ENCODE measurements around the gene ARFRP1. TPM values are rescaled to one million over a fixed set of nuclear protein-coding genes. Genes with fewer than 3 reads are reported as not detected.

ARFRP1 gene
- total RNA-seq, 1 donor = 21.7 TPM

DNA sequence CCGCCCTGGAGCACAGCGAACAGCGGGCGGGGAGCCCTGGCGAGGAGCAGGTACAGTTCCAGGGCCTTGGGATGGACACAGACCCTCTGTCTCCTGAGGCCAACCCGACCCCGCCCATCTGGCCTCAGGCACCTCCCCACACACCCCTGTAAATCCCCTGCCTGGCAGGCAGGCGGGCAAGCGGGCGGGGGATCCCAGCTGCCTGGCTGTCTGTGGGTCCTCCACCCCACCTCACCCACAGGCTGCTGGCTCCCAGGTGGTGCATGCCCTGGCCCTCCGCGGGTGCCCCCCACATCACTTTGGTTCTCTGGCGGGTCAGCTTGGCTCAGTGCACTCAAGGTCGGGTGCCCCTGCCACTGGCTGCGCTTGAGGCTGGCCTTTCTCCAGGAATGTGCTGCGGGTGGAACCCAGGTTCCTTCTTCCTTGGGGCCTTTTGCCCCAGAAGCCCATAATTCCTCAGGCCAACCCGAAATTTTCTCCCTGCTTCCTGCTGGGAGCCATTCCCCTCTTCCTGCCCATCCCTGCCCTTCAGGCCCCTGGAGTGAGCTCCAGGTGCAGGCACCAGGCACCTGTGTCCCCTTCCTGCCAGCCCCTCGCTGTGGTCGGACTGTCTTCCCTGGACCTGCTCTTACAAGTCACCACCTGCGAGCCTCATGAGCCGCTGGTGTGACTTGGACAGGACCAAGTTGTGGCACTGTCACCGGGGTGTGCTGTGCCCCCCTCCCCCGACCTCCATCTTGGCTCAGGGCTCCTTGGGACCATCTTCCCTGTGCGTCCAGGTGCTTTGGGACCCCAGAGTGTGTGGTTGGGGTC is 16.7 kb downstream of the ARFRP1 start:
- peak; percentile 82 for DNase-seq (ENCODE audit: insufficient read length, low spot score, missing footprints)
- H3K36me3 ChIP-seq (ENCODE audit: insufficient read depth, low read length) = peaks cover 3% of the 10 kb centered on the region
- H3K4me2 ChIP-seq (ENCODE audit: insufficient read depth, low read length) = no peak overlapping the region
- no peak overlapping the region for H2AFZ ChIP-seq (ENCODE audit: low read length)
- no peak overlapping the region for H3K4me3 ChIP-seq (ENCODE audit: insufficient read depth, low read length)
- H4K20me1 ChIP-seq (ENCODE audit: insufficient read depth, low read length) = no peaks in the 10 kb centered on the region
- no peaks in the 10 kb centered on the region for H3K9me3 ChIP-seq (ENCODE audit: low read depth, low read length)
- H3K27me3 ChIP-seq (ENCODE audit: insufficient read depth, low read length) = no peaks in the 10 kb centered on the region
- no peak for TF ChIP-seq CTCF (IDR thresholded peaks at IDR 0.05; ENCODE audit: extremely low read depth, low read depth, low read length)
- H3K79me2 ChIP-seq (ENCODE audit: insufficient read depth, low read length) = no peaks in the 10 kb centered on the region
- H3K4me1 ChIP-seq (ENCODE audit: insufficient read depth, low read length) = peaks cover 4% of the 10 kb centered on the region
- no peak overlapping the region for H3K27ac ChIP-seq (ENCODE audit: low read depth, low read length)

- Histone ChIP-seq H3K4me3 (ENCODE audit: insufficient read depth, low read length) (no peak overlapping the region), H3K4me2 (ENCODE audit: insufficient read depth, low read length) (no peak overlapping the region), H4K20me1 (ENCODE audit: insufficient read depth, low read length) (no peaks in the 10 kb centered on the region), H3K27me3 (ENCODE audit: insufficient read depth, low read length) (no peaks in the 10 kb centered on the region), H3K9me3 (ENCODE audit: low read depth, low read length) (no peaks in the 10 kb centered on the region), H3K36me3 (ENCODE audit: insufficient read depth, low read length) (peaks cover 3% of the 10 kb centered on the region), H2AFZ (ENCODE audit: low read length) (no peak overlapping the region), H3K27ac (ENCODE audit: low read depth, low read length) (no peak overlapping the region), H3K79me2 (ENCODE audit: insufficient read depth, low read length) (no peaks in the 10 kb centered on the region), H3K4me1 (ENCODE audit: insufficient read depth, low read length) (peaks cover 4% of the 10 kb centered on the region)
- DNase-seq (ENCODE audit: insufficient read length, low spot score, missing footprints) = peak; percentile 76
- TF ChIP-seq CTCF (IDR thresholded peaks at IDR 0.05; ENCODE audit: extremely low read depth, low read depth, low read length) = no peak
Measured at GRCh38 chr20:63690003-63690897, 17.5 kb downstream of the ARFRP1 start.

DNA sequence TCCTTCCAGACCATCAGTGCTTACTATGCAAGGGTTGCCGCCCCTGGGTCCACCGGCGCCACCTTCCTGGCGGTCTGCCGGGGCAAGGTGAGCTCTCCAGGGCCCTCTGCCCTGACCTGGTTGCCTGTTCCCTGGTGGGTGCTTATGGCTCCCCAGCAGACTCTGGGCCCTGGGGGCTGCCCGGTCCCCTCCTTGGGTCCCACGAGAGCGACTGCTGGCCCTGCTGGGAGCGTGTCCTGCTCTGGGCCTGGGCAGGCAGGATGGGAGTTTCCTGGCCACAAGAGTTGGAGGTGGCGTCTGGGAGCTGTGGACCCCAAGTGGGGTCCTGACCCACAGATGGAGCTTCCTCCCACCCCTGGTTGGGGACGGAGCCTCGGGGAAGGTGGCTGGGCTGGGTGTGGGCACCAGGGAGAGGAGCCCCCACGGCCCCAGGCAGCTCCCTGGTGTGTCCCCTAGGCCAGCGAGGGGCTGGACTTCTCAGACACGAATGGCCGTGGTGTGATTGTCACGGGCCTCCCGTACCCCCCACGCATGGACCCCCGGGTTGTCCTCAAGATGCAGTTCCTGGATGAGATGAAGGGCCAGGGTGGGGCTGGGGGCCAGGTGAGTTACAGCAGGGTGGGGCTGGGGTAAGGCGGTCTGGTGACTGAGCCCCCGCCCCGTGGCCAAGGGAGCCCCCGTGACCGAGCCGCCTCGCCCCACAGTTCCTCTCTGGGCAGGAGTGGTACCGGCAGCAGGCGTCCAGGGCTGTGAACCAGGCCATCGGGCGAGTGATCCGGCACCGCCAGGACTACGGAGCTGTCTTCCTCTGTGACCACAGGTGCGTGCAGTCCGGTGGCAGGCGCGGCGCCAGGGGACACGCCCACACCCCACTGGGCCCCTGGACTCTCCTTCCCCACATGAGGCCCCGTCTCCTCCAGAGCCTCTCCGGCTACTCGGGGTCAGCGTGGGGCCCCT is 18.5 kb downstream of the ARFRP1 start:
- no peak for TF ChIP-seq CTCF (IDR thresholded peaks at IDR 0.05; ENCODE audit: extremely low read depth, low read depth, low read length)
- no peaks in the 10 kb centered on the region for H4K20me1 ChIP-seq (ENCODE audit: insufficient read depth, low read length)
- H3K4me3 ChIP-seq (ENCODE audit: insufficient read depth, low read length) = no peak overlapping the region
- no peak overlapping the region for H3K27ac ChIP-seq (ENCODE audit: low read depth, low read length)
- H2AFZ ChIP-seq (ENCODE audit: low read length) = no peak overlapping the region
- peaks cover 3% of the 10 kb centered on the region for H3K36me3 ChIP-seq (ENCODE audit: insufficient read depth, low read length)
- DNase-seq (ENCODE audit: insufficient read length, low spot score, missing footprints) = peak; percentile 84
- no peaks in the 10 kb centered on the region for H3K9me3 ChIP-seq (ENCODE audit: low read depth, low read length)
- H3K27me3 ChIP-seq (ENCODE audit: insufficient read depth, low read length) = no peaks in the 10 kb centered on the region
- H3K4me1 ChIP-seq (ENCODE audit: insufficient read depth, low read length) = peaks cover 4% of the 10 kb centered on the region
- H3K4me2 ChIP-seq (ENCODE audit: insufficient read depth, low read length) = no peak overlapping the region
- no peaks in the 10 kb centered on the region for H3K79me2 ChIP-seq (ENCODE audit: insufficient read depth, low read length)
